ENCODE results near the gene UBE2H. TPM values are rescaled to one million over a fixed set of nuclear protein-coding genes. Genes with fewer than 3 reads are reported as not detected.
A peak's percentile ranks its signal among the peaks of the same experiment; 100 is the strongest.
"Not testable (repeated sequence)": the region's sequence is repeated elsewhere in the genome, so short reads cannot be mapped to it uniquely, and the experiment has no call there.

The UBE2H gene
- total and polyA plus RNA-seq, 8 donors: 58.7 to 121 (median 82.8) TPM

DNA sequence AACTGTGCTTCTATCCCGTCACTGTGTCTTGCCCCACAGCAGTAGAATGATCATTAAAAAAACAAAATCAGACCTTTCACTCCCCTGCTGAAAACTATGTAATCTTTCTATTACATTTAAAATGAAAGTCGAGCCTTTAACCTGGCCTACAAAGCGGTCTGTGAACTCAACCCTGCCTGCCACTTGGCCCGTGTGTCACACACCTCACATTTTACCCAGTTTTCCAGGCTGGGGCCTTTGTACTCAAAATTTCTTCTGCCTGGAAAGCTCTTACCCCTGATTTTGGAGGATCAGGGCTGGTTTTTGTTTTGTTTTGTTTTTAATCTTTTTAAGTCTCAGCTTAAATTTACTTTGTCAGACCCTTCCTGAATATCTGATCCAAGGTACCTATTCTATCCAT is 82.1 kb downstream of the UBE2H start:
- TF ChIP-seq, protein P1, sequence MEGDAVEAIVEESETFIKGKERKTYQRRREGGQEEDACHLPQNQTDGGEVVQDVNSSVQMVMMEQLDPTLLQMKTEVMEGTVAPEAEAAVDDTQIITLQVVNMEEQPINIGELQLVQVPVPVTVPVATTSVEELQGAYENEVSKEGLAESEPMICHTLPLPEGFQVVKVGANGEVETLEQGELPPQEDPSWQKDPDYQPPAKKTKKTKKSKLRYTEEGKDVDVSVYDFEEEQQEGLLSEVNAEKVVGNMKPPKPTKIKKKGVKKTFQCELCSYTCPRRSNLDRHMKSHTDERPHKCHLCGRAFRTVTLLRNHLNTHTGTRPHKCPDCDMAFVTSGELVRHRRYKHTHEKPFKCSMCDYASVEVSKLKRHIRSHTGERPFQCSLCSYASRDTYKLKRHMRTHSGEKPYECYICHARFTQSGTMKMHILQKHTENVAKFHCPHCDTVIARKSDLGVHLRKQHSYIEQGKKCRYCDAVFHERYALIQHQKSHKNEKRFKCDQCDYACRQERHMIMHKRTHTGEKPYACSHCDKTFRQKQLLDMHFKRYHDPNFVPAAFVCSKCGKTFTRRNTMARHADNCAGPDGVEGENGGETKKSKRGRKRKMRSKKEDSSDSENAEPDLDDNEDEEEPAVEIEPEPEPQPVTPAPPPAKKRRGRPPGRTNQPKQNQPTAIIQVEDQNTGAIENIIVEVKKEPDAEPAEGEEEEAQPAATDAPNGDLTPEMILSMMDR (IDR thresholded peaks at IDR 0.05): no peak
- H3K27me3 ChIP-seq: no peaks in the 10 kb centered on the region
- DNase-seq (no peak), ATAC-seq (no peak)
- peaks cover 0 to 16% of the 10 kb centered on the region in 2 donors for H3K36me3 ChIP-seq
- no peak overlapping the region for H3K27ac ChIP-seq
- H3K9me3 ChIP-seq: no peaks in the 10 kb centered on the region
- H3K4me3 ChIP-seq: no peak overlapping the region
- intact Hi-C loops (cut with DNase I): no loop called here
- peaks cover 0 to 2% of the 10 kb centered on the region in 2 donors for H3K4me1 ChIP-seq

DNA sequence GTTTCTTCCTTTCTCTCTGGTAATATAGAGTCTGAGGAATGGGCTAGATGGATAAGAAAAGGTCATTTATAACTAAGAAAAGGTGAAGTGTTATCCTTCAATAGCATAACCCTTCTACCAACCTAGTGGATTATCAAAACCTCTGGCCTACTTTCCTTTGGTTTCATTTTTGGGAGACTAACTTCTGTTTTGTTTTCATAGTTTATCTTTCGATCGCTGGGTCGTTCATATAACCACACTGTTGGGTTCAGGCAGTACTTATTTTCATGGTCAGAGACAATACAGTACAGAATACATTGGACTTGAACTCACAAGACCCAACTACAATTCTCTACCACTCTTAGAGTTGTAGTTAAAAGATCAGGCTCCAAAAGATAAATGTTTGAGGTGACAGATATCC is 86.5 kb downstream of the UBE2H start:
- Histone ChIP-seq H3K9me3 (no peaks in the 10 kb centered on the region), H3K36me3 (peaks cover 0 to 2% of the 10 kb centered on the region in 2 donors), H3K27ac (no peak overlapping the region), H3K4me1 (peaks cover 13 to 31% of the 10 kb centered on the region in 2 donors), H3K27me3 (no peaks in the 10 kb centered on the region), H3K4me3 (no peak overlapping the region)
- intact Hi-C loops (cut with DNase I): no loop called here
- ATAC-seq: no peak
- TF ChIP-seq, protein P1 (IDR thresholded peaks at IDR 0.05): no peak
- no peak for DNase-seq

DNA sequence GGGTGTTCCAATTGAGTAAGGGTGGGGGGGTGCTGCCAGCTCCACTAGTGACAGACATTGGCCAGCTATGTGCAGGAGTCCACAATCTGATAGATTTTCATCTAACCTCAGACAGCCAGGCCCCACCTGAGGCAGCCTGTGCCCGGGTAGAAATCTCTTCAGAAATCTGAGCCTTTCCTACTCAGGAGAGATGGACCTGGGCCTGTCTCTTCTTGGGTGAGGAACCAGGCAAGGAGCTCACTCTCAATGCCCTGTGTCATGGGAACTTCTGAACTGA is 86.9 kb downstream of the UBE2H start:
- no peak for DNase-seq
- Histone ChIP-seq H3K27ac (peak overlapping the region in 1 of 2 donors; percentile 21), H3K27me3 (no peaks in the 10 kb centered on the region), H3K4me1 (peaks cover 15 to 35% of the 10 kb centered on the region in 2 donors), H3K36me3 (no peaks in the 10 kb centered on the region), H3K4me3 (no peak overlapping the region), H3K9me3 (no peaks in the 10 kb centered on the region)
- TF ChIP-seq, protein P1 (IDR thresholded peaks at IDR 0.05): no peak
- intact Hi-C loops (cut with DNase I): no loop called here
- no peak for ATAC-seq

DNA sequence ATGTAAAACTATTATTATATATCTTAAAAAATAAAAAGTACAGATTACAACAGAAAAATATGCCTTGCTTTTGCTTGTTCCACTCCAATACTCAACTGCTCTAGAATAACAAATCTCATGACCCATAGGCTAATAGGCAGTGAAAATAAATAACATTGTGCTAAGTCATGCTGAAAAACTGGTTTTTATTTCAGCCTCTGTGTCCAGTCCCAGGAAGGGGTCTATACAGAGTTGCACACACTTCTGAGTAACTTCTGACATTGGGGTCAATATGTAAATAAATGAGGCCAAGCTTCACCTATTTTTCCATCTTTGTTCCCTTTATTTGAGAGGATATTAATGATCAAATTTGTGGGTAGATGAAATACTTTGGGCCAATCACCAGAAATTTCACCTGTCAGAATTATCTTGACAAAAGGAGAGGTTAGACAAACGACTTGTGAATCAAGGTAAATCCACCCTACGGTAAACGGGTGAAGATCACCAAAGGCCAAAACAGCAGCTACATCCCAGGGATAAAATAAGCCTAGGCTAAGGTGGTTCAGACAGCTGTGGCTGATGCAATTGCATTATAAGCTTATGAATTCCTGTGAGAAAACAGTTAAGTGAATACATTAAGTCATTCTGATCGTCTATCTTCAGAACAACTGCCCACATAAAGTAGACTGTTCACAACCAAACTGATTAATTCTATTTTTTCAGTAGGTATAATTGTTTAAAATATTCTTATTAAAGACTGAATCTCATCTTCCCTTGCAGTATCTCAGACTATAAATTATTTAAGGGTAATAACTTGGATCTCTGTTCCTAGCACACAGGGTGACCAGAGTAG is 87.5 kb downstream of the UBE2H start:
- Histone ChIP-seq H3K9me3 (no peaks in the 10 kb centered on the region), H3K27me3 (no peaks in the 10 kb centered on the region), H3K27ac (peak overlapping the region in 1 of 2 donors; percentile 21), H3K4me3 (no peak overlapping the region), H3K4me1 (peaks cover 17 to 41% of the 10 kb centered on the region in 2 donors), H3K36me3 (no peaks in the 10 kb centered on the region)
- TF ChIP-seq, protein P1 (IDR thresholded peaks at IDR 0.05): no peak
- ATAC-seq: no peak
- no peak for DNase-seq
- intact Hi-C loops (cut with DNase I): no loop called here

DNA sequence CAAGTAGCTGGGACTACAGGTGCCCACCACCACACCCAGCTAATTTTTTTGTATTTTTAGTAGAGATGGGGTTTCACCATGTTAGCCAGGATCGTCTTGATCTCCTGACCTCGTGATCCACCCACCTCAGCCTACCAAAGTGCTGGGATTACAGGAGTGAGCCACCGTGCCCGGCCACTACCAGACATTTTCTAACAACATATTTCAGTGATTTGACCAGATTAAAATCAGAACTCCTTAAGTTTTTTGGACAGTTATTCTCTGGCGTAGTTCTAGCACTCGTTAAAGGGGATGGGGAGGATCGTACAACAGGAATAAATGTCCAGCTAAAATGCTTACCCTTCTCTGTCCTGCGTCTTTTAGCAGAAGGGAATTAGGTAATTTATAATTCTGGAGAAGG is 88.1 kb downstream of the UBE2H start:
- DNase-seq; H3K36me3 ChIP-seq; intact Hi-C loops (cut with DNase I); H3K9me3 ChIP-seq; H3K27me3 ChIP-seq; H3K4me3 ChIP-seq; H3K27ac ChIP-seq; ATAC-seq: not testable (repeated sequence)
- peaks cover 20 to 46% of the 10 kb centered on the region in 2 donors for H3K4me1 ChIP-seq

DNA sequence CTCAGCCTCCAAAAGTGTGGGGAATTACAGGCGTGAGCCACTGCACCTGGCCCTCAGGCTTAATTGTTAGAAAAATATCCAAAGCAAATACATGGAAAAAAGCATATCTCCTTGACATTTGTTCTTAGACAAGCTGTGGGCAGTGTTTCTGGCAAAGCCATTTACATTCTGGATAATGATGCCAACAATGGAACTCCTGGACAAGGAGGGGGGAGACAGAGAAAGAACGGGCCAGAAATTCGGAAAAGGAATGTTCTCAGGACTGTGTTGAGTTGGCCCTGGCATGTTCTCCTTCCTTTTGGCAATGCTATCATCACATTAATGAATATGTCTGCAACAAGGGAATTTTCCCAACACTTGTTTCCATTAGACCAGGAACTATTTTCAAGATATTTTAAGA is 88.7 kb downstream of the UBE2H start:
- DNase-seq (no peak), ATAC-seq (peak; percentile 27)
- no peaks in the 10 kb centered on the region for H3K36me3 ChIP-seq
- intact Hi-C loops (cut with DNase I): no loop called here
- no peak overlapping the region for H3K4me3 ChIP-seq
- no peaks in the 10 kb centered on the region for H3K27me3 ChIP-seq
- H3K27ac ChIP-seq: no peak overlapping the region
- H3K4me1 ChIP-seq: peaks cover 23 to 52% of the 10 kb centered on the region in 2 donors
- TF ChIP-seq, protein P1 (IDR thresholded peaks at IDR 0.05): no peak
- no peaks in the 10 kb centered on the region for H3K9me3 ChIP-seq

Data from left lung (tissue), 10 donors.